BLaER1 (cell line): ENCODE measurements around the gene KLK10.
"Not testable (repeated sequence)": the region's sequence is repeated elsewhere in the genome, so short reads cannot be mapped to it uniquely, and the experiment has no call there.

Source experiments
- H3K27ac ChIP-seq: shearing (Covaris generic); formaldehyde crosslinking; 2 replicates; pipeline ENCODE4 v1.8.1; 2022
- H3K27me3 ChIP-seq: shearing (Covaris generic); formaldehyde crosslinking; 2 replicates; pipeline ENCODE4 v1.8.1; 2022
- H3K36me3 ChIP-seq: shearing (Covaris generic); formaldehyde crosslinking; 2 replicates; pipeline ENCODE4 v1.8.1; 2022
- H3K4me1 ChIP-seq: shearing (Covaris generic); formaldehyde crosslinking; 2 replicates; pipeline ENCODE4 v1.8.1; 2022
- H3K4me2 ChIP-seq: shearing (Covaris generic); formaldehyde crosslinking; 2 replicates; pipeline ENCODE4 v1.8.1; 2022
- H3K4me3 ChIP-seq: shearing (Covaris generic); formaldehyde crosslinking; 2 replicates; pipeline ENCODE4 v1.8.1; 2022
- H3K9ac ChIP-seq: shearing (Covaris generic); formaldehyde crosslinking; 2 replicates; pipeline ENCODE4 v1.8.1; 2022
- H3K9me3 ChIP-seq: shearing (Covaris generic); formaldehyde crosslinking; 2 replicates; pipeline ENCODE4 v1.8.1; 2022
- H4K20me1 ChIP-seq: shearing (Covaris generic); formaldehyde crosslinking; 2 replicates; pipeline ENCODE4 v1.8.1; 2022
- Cebpa-rat ChIP-seq: shearing (Covaris generic); IDR thresholded peaks from 2 replicates; pipeline ENCODE4 v1.8.1; 2022

The KLK10 gene

DNA sequence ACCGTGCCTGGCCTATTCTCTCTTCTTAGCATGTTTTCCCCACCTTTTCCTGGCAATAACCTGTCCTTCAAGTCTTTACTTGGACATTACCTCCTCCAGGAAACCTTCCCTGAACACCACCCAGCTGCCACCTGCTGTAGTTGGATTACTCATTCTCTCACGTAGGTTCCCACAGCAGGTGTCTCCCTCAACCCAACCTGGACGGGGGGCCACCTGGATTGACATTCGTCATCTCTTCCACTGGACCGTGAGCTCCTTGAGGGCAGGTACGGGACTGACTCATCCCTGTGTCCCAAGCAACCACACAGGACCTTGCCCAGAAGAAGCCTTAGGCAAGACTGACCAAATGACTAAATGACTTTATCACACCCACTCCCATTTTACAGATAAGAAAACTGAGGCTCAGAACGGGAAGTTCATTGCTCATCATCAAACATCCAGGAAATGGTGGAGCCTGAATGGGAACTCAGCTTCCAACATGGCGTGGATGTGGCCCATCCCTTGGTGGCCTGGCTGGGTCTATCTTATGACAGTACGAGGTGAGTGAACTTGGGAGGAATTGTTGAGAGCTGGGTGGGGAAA lies 46.6 kb downstream of the KLK10 start:
- H3K27me3 ChIP-seq: no peaks in the 10 kb centered on the region
- H3K4me2 ChIP-seq: no peak overlapping the region
- H3K9ac ChIP-seq: no peak overlapping the region
- H4K20me1 ChIP-seq: no peaks in the 10 kb centered on the region
- peaks cover 16% of the 10 kb centered on the region; the same call in 1 of the 2 replicates for H3K4me1 ChIP-seq
- H3K36me3 ChIP-seq: no peaks in the 10 kb centered on the region
- H3K9me3 ChIP-seq: no peaks in the 10 kb centered on the region
- H3K4me3 ChIP-seq: no peak overlapping the region
- no peak for TF ChIP-seq Cebpa-rat
- H3K27ac ChIP-seq: no peak overlapping the region

DNA sequence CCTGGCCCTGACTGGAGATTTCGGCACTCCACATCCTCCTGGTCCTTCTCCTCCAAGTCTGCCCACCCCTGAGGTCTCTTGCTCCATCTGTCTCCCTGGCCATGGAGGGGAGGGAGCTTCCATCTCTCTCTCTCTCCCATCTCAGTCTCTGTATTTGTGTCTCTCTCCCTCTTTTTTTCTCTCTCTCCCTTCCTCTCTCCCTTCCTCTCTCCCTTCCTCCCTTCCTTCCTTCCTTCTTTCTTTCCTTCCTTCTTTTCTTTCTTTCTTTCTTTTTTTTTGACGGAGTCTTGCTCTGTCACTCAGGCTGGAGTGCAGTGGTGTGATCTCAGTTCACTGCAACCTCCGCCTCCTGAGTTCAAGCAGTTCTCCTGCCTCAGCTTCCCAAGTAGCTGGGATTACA lies 49.7 kb downstream of the KLK10 start:
- H3K9ac ChIP-seq: not testable (repeated sequence)

DNA sequence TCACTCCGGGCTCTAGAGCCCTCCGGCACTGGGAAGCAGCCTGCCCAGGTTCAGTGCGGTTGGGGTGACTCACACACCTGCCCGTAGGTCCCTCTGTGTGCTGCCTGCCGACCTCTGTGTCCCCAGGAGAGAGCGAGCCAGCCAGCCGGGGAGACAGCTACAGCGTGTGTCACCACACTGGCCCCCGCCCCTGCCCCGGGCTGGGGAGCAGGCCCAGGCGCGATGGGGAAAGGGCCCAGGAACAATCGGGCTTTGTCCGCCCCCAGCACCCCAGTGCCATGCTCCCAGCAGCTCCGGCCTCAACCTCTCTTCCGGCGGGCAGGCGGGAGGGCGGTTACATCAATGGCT lies 50.1 kb downstream of the KLK10 start, which contains the start of gene KLK6:
TSS of gene KLK6 (minus strand) at position 179 of the 348 bp plus-strand sequence. CDS start 1,487 bp downstream, outside the sequence.
- peaks cover 17% of the 10 kb centered on the region; the same call in 1 of the 2 replicates for H3K4me1 ChIP-seq
- H3K27me3 ChIP-seq: no peaks in the 10 kb centered on the region
- no peak within 1 kb of the TSS for H3K4me3 ChIP-seq
- no peaks in the 10 kb centered on the region for H3K36me3 ChIP-seq
- H3K4me2 ChIP-seq: peak within 1 kb of the TSS; percentile 9; the same call in 1 of the 2 replicates
- no peak for TF ChIP-seq Cebpa-rat
- H3K9me3 ChIP-seq: no peaks in the 10 kb centered on the region
- H3K9ac ChIP-seq: no peak within 1 kb of the TSS
- no peaks in the 10 kb centered on the region for H4K20me1 ChIP-seq
- H3K27ac ChIP-seq: no peak within 1 kb of the TSS

More for the DNA sequence above, 49.7 kb downstream of the KLK10 start:
- H3K4me2 ChIP-seq, H3K27me3 ChIP-seq, H3K36me3 ChIP-seq, H4K20me1 ChIP-seq, H3K4me3 ChIP-seq, H3K27ac ChIP-seq, H3K9me3 ChIP-seq: not testable (repeated sequence)
- H3K4me1 ChIP-seq: peaks cover 17% of the 10 kb centered on the region; the same call in 1 of the 2 replicates

DNA sequence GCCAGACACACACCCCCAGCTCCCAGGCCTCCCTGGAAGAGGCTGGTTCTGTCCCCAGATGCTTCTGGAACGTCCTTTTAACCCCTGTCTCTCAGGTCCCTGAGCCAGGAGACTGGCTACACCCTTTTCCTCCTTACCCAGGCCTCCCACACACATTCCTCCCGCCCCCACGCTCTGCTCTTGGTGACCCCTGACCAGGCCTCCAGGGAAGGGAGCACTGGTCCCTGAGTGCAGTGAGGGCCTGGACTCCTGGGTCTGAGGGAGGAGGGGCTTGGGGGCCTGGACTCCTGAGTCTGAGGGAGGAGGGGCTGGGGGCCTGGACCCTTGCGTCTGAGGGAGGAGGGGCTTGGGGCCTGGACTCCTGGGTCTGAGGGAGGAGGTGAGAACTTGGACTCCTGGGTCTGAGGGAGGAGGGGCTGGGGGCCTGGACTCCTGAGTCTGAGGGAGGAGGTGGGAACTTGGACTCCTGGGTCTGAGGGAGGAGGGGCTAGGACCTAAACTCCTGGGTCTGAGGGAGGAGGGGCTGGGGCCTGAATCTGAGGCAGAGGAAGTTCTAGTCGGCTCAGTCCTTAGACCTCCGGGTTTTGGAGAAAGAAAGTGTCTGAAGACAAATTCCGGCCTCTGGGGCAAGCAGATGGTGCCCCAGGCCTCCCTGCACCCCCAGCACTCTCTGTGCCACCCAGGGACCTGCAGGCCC lies 50.6 kb downstream of the KLK10 start:
- no peak for TF ChIP-seq Cebpa-rat
- peak overlapping the region; percentile 9; the same call in 1 of the 2 replicates for H3K4me2 ChIP-seq
- H3K36me3 ChIP-seq: no peaks in the 10 kb centered on the region
- no peak overlapping the region for H3K9ac ChIP-seq
- H3K4me3 ChIP-seq: no peak overlapping the region
- no peak overlapping the region for H3K27ac ChIP-seq
- no peaks in the 10 kb centered on the region for H3K9me3 ChIP-seq
- no peaks in the 10 kb centered on the region for H3K27me3 ChIP-seq
- no peaks in the 10 kb centered on the region for H4K20me1 ChIP-seq
- peaks cover 17% of the 10 kb centered on the region; the same call in 1 of the 2 replicates for H3K4me1 ChIP-seq

- H3K27me3 ChIP-seq: no peaks in the 10 kb centered on the region
- H3K4me3 ChIP-seq: no peak overlapping the region
- TF ChIP-seq Cebpa-rat: no peak
- H3K9me3 ChIP-seq: no peaks in the 10 kb centered on the region
- peak overlapping the region; percentile 40 for H3K4me2 ChIP-seq
- H3K27ac ChIP-seq: no peak overlapping the region
- H3K36me3 ChIP-seq: no peaks in the 10 kb centered on the region
- peaks cover 17% of the 10 kb centered on the region; the same call in 1 of the 2 replicates for H3K4me1 ChIP-seq
- no peak overlapping the region for H3K9ac ChIP-seq
- no peaks in the 10 kb centered on the region for H4K20me1 ChIP-seq
Observed at GRCh38 chr19:50967929-50968715, 51.4 kb downstream of the KLK10 start.

GRCh38 chr19:50964266-50964665 lies 55.2 kb downstream of the KLK10 start:
- H3K36me3 ChIP-seq: no peaks in the 10 kb centered on the region
- H4K20me1 ChIP-seq: no peaks in the 10 kb centered on the region
- H3K27ac ChIP-seq: no peak overlapping the region
- peaks cover 13% of the 10 kb centered on the region; the same call in 1 of the 2 replicates for H3K4me1 ChIP-seq
- no peak for TF ChIP-seq Cebpa-rat
- no peak overlapping the region for H3K4me3 ChIP-seq
- H3K4me2 ChIP-seq: no peak overlapping the region
- no peaks in the 10 kb centered on the region for H3K9me3 ChIP-seq
- no peaks in the 10 kb centered on the region for H3K27me3 ChIP-seq
- H3K9ac ChIP-seq: no peak overlapping the region

GRCh38 chr19:50963381-50963780 lies 56.1 kb downstream of the KLK10 start:
- Histone ChIP-seq H3K27ac (no peak overlapping the region), H3K4me3 (no peak overlapping the region), H3K4me2 (no peak overlapping the region), H3K9me3 (no peaks in the 10 kb centered on the region), H3K4me1 (peaks cover 4% of the 10 kb centered on the region; the same call in 1 of the 2 replicates), H4K20me1 (no peaks in the 10 kb centered on the region), H3K36me3 (no peaks in the 10 kb centered on the region), H3K9ac (no peak overlapping the region), H3K27me3 (no peaks in the 10 kb centered on the region)
- TF ChIP-seq Cebpa-rat: no peak
